IMR-90 (cell line): ENCODE data around the gene KLKB1. TPM values are rescaled to one million over a fixed set of nuclear protein-coding genes. Genes with fewer than 3 reads are reported as not detected.

Experiments
- ATAC-seq: fragments of 200-7000 bp; cut with Tn5 transposase; 2 replicates; pipeline ENCODE4 v1.9.1; 2020; ENCODE audit warnings: low read depth, mild to moderate bottlenecking, moderate library complexity
- BruUV-seq: library from RNA; stranded (reverse); fragments of 400-500 nt; replicated peaks from 2 replicates; lab custom pipeline; 2021; lab: Mats Ljungman, UMichigan
- CTCF ChIA-PET: fragments of 300-600 bp; formaldehyde crosslinking; extraction: SDS; loops from one replicate; lab custom pipeline; 2021; ENCODE audit warnings: antibody characterized with exemption; lab: Yijun Ruan, JAX
- POLR2A ChIA-PET: fragments of 300-600 bp; sonication (Branson Sonifier 250); formaldehyde crosslinking; loops from one replicate; lab custom pipeline; 2022; ENCODE audit warnings: antibody characterized with exemption; ENCODE audit not compliant: unreplicated experiment; lab: Charles Lee
- DNase-seq: peaks from one replicate; pipeline ENCODE4 v3.0.0; 2013
- H2AFZ ChIP-seq: replicated peaks from 2 replicates; pipeline ENCODE3; 2013; ENCODE audit warnings: low read length, mild to moderate bottlenecking; ENCODE audit not compliant: poor library complexity
- H2AK5ac ChIP-seq: 2 replicates; pipeline ENCODE4 v1.6.1; 2013; ENCODE audit warnings: low read depth, low read length, inconsistent platforms
- H2AK9ac ChIP-seq: replicated peaks from 2 replicates; pipeline ENCODE3; 2013; ENCODE audit warnings: mild to moderate bottlenecking, low read depth, low read length, moderate library complexity; ENCODE audit not compliant: poor library complexity
- H2BK120ac ChIP-seq: 2 replicates; pipeline ENCODE4 v1.6.1; 2013; ENCODE audit warnings: low read depth, low read length, inconsistent platforms
- H2BK15ac ChIP-seq: 3 replicates; pipeline ENCODE4 v1.6.1; 2013; ENCODE audit warnings: low read depth, low read length, inconsistent platforms
- H2BK20ac ChIP-seq: 2 replicates; pipeline ENCODE4 v1.6.1; 2013; ENCODE audit warnings: low read depth, mild to moderate bottlenecking, inconsistent platforms, low read length, moderate library complexity
- H2BK5ac ChIP-seq: 2 replicates; pipeline ENCODE4 v1.6.1; 2013; ENCODE audit warnings: mild to moderate bottlenecking, low read depth, low read length, inconsistent platforms; ENCODE audit not compliant: poor library complexity, severe bottlenecking
- H3K14ac ChIP-seq: replicated peaks from 2 replicates; pipeline ENCODE4 v1.6.1; 2013; ENCODE audit warnings: low read depth, low read length, inconsistent platforms
- H3K18ac ChIP-seq: 2 replicates; pipeline ENCODE4 v1.6.1; 2013; ENCODE audit warnings: low read depth, low read length, control low read depth
- H3K23ac ChIP-seq: 2 replicates; pipeline ENCODE4 v1.6.1; 2013; ENCODE audit warnings: low read depth, low read length, inconsistent platforms
- H3K27ac ChIP-seq: 2 replicates; pipeline ENCODE4 v1.5.1; 2013; ENCODE audit warnings: mild to moderate bottlenecking, control low read depth, low read length; ENCODE audit not compliant: insufficient read depth
- H3K27me3 ChIP-seq: 2 replicates; pipeline ENCODE4 v1.6.1; 2013; ENCODE audit warnings: low read length; ENCODE audit not compliant: control insufficient read depth, insufficient read depth
- H3K36me3 ChIP-seq: 2 replicates; pipeline ENCODE4 v1.6.1; 2013; ENCODE audit warnings: low read length, mixed read lengths; ENCODE audit not compliant: control insufficient read depth, insufficient read depth
- H3K4ac ChIP-seq: 2 replicates; pipeline ENCODE4 v1.6.1; 2013; ENCODE audit warnings: low read depth, low read length, inconsistent platforms
- H3K4me1 ChIP-seq: 2 replicates; pipeline ENCODE4 v1.6.1; 2013; ENCODE audit warnings: low read length, mixed read lengths; ENCODE audit not compliant: control insufficient read depth, insufficient read depth
- H3K4me2 ChIP-seq: 2 replicates; pipeline ENCODE4 v1.6.1; 2013; ENCODE audit warnings: low read depth, mild to moderate bottlenecking, control low read depth, low read length, moderate library complexity
- H3K4me3 ChIP-seq: 2 replicates; pipeline ENCODE4 v1.5.1; 2013; ENCODE audit warnings: low read depth, mild to moderate bottlenecking, control low read depth, low read length, moderate library complexity; ENCODE audit not compliant: insufficient read depth
- H3K56ac ChIP-seq: 2 replicates; pipeline ENCODE4 v1.6.1; 2013; ENCODE audit warnings: low read length, inconsistent platforms; ENCODE audit not compliant: insufficient read depth; ENCODE audit errors: extremely low read depth
- H3K79me1 ChIP-seq, 2 experiments: 2 replicates each; pipeline ENCODE4 v1.6.1; 2013; ENCODE audit warnings: low read length in 2 of 2, inconsistent platforms in 1 of 2, low read depth in 1 of 2
- H3K9ac ChIP-seq: 2 replicates; pipeline ENCODE4 v1.6.1; 2013; ENCODE audit warnings: low read depth, low read length, control low read depth
- H3K9me1 ChIP-seq: 2 replicates; pipeline ENCODE4 v1.6.1; 2013; ENCODE audit warnings: low read length, inconsistent platforms; ENCODE audit not compliant: insufficient read depth
- H3K9me3 ChIP-seq: 2 replicates; pipeline ENCODE4 v1.6.1; 2013; ENCODE audit warnings: low read length; ENCODE audit not compliant: control insufficient read depth, insufficient read depth
- H4K20me1 ChIP-seq: 2 replicates; pipeline ENCODE4 v1.6.1; 2013; ENCODE audit warnings: low read length, inconsistent platforms; ENCODE audit not compliant: insufficient read depth
- H4K5ac ChIP-seq: 2 replicates; pipeline ENCODE4 v1.6.1; 2013; ENCODE audit warnings: mild to moderate bottlenecking, low read depth, low read length, control low read depth
- H4K8ac ChIP-seq, 2 experiments: 2 replicates each; pipeline ENCODE4 v1.6.1; 2013; ENCODE audit warnings: low read depth in 2 of 2, low read length in 2 of 2, control low read depth in 1 of 2, inconsistent platforms in 1 of 2
- H4K91ac ChIP-seq: 2 replicates; pipeline ENCODE4 v1.6.1; 2013; ENCODE audit warnings: low read depth, low read length, inconsistent platforms; ENCODE audit not compliant: insufficient read depth
- BHLHE40 ChIP-seq: fragments of 150-350 bp; IDR thresholded peaks from 2 replicates; pipeline ENCODE4 v1.6.1; 2016; ENCODE audit warnings: mild to moderate bottlenecking, low read depth, low read length
- NFE2L2 ChIP-seq: fragments of 150-350 bp; IDR thresholded peaks from 2 replicates; pipeline ENCODE4 v1.6.1; 2016; ENCODE audit warnings: low read depth, mild to moderate bottlenecking, low read length
- WGBS, 2 experiments: methylation state at CpG; one replicate each; pipeline versions ENCODE4 v1.1.5 to v1.1.7; 2013; ENCODE audit warnings: missing lambda C conversion rate in 2 of 2; ENCODE audit not compliant: insufficient read length in 1 of 2; ENCODE audit errors: extremely low coverage in 2 of 2; 5-methylcytosine and 5-hydroxymethylcytosine counted together
- dilution Hi-C: fragments of 300-500 bp; cut with HindIII; formaldehyde crosslinking; loops from one replicate; pipeline ENCODE4 v1.14.3; 2018; ENCODE audit warnings: low sequenced_read_pairs; ENCODE audit not compliant: unreplicated experiment
- in situ Hi-C: fragments of 300-500 bp; cut with MboI; formaldehyde crosslinking; loops from 3 replicates; pipeline ENCODE4 v1.14.3; 2019; ENCODE audit warnings: low sequenced_read_pairs, inconsistent platforms, mixed read lengths
- intact Hi-C: fragments of 100-400 bp; cut with micrococcal nuclease; formaldehyde crosslinking; loops from 2 replicates; pipeline ENCODE4 v1.10.0; 2022
- polyA plus RNA-seq, 3 experiments: library from polyadenylated mRNA; depleted of rRNA; stranded (reverse); fragments of >200 nt; gene quantifications; 2 replicates each; pipeline ENCODE4 v1.2.3, GENCODE V29; 2012; ENCODE audit warnings: low replicate concordance in 1 of 3
- total RNA-seq: library from RNA; depleted of rRNA; stranded (reverse); fragments of >200 nt; gene quantifications from 2 replicates; pipeline ENCODE4 v1.2.3, GENCODE V29; 2012

Gene KLKB1
- total and polyA plus RNA-seq, 2 of the 4 experiments (the other 2 are of a cell fraction) = 0.03 TPM; not detected in 1

DNA sequence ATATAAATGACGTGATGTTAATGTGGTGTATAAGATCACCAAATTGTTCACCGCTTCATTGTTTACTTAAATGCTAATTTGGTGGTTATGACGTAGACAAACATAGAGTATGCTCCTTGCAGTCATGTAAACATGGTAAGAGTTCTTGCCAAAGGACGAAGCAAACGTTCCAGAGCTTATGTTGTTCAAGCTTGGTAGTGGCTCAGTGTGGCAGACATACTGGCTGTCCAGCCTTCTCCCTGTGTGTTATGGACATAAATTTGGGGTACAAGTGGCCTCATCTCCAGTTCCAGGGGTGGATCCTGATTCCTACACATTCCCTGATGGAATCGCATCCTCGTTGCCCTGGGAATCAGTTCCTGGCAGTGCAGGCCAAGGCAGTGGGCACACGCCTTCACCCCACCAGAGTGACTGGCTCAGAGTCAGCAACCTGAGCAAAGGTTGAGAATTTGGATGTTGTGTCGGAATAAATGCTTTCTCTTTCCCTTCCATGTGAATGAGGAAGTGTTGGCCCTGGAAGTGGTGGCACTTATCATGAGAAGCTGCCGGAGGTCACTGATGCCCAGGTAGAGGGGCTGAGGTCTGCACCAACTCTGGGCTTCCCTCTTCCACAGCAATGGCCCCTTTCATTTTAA lies 64.1 kb downstream of the KLKB1 start:
- Histone ChIP-seq H3K4me1 (no peaks in the 10 kb centered on the region), H2BK120ac (no peak overlapping the region), H3K14ac (no peak overlapping the region), H2AFZ (no peak overlapping the region), H2AK9ac (no peak overlapping the region), H3K79me1 (no peaks in the 10 kb centered on the region), H2AK5ac (no peak overlapping the region), H3K27me3 (peaks cover 3% of the 10 kb centered on the region; the same call in 1 of the 2 replicates), H4K20me1 (no peaks in the 10 kb centered on the region), H3K4me3 (no peak overlapping the region), H3K4me2 (no peak overlapping the region), H4K5ac (no peak overlapping the region), H4K91ac (no peak overlapping the region), H3K9ac (no peak overlapping the region), H2BK5ac (no peak overlapping the region), H3K9me1 (no peaks in the 10 kb centered on the region), H3K18ac (no peak overlapping the region), H3K4ac (no peak overlapping the region), H2BK20ac (no peak overlapping the region), H3K23ac (no peak overlapping the region), H3K36me3 (no peaks in the 10 kb centered on the region), H3K56ac (no peak overlapping the region), H3K27ac (no peak overlapping the region), H3K9me3 (no peaks in the 10 kb centered on the region), H4K8ac (no peak overlapping the region), H2BK15ac (no peak overlapping the region)
- DNase-seq (no peak), ATAC-seq (no peak)
- dilution Hi-C loops = no loop called here
- no CpG with 5 or more reads among the region's 10 CpGs for WGBS, 2 experiments
- CTCF ChIA-PET = no interaction called here
- POLR2A ChIA-PET = no interaction called here
- no TSS peak for BruUV-seq
- intact Hi-C loops = loop anchor here (10.0 kb wide), 1 partner anchor 433 kb away; the partner anchor contains the start of gene FAT1
- in situ Hi-C loops = loop anchor here (10.0 kb wide), 1 partner anchor 293 kb away; no protein-coding TSS in a partner anchor
- TF ChIP-seq BHLHE40 (no peak), NFE2L2 (no peak)
